Vagina (tissue), 2 donors: ENCODE data around the gene ADAM23. TPM values are rescaled to one million over a fixed set of nuclear protein-coding genes. Genes with fewer than 3 reads are reported as not detected.

ENCODE experiments used
- DNase-seq, 2 donors: peaks; one replicate each; pipeline ENCODE4 v3.0.0-alpha.2; 2017; ENCODE audit errors: extremely low spot score in 2 of 2
- H3K27ac ChIP-seq: fragments of 200-600 bp; sonication (generic); one replicate; pipeline ENCODE4 v1.5.1; 2019
- H3K27me3 ChIP-seq: fragments of 200-600 bp; sonication (generic); one replicate; pipeline ENCODE4 v1.5.1; 2019
- H3K36me3 ChIP-seq, 2 donors: fragments of 200-600 bp; sonication (generic); one replicate each; pipeline ENCODE4 v1.5.1; 2017 to 2019
- H3K4me1 ChIP-seq: fragments of 200-600 bp; sonication (generic); one replicate; pipeline ENCODE4 v1.5.1; 2019
- H3K4me3 ChIP-seq, 2 donors: fragments of 200-600 bp; sonication (generic); 1 replicate in 1 of 2; 2 replicates in 1 of 2; pipeline ENCODE4 v1.5.1; 2016 to 2019
- H3K9me3 ChIP-seq: fragments of 200-600 bp; sonication (generic); one replicate; pipeline ENCODE4 v1.5.1; 2019
- CTCF ChIP-seq, 3 experiments: fragments of 450-650 bp in 2 of 3; fragments of 200-600 bp in 1 of 3; sonication (generic) in 1 of 3; IDR thresholded peaks; one replicate each; pipeline ENCODE4 v1.5.1; 2017 to 2019; ENCODE audit warnings: antibody characterized with exemption in 3 of 3, mild to moderate bottlenecking in 2 of 3, moderate library complexity in 2 of 3
- POLR2A ChIP-seq, 2 donors: fragments of 450-650 bp; IDR thresholded peaks; one replicate each; pipeline ENCODE4 v1.6.1; 2017; ENCODE audit warnings: antibody characterized with exemption in 2 of 2, mild to moderate bottlenecking in 2 of 2, moderate library complexity in 2 of 2
- POLR2AphosphoS5 ChIP-seq, 2 donors: sonication (generic); formaldehyde crosslinking; IDR thresholded peaks; one replicate each; pipeline ENCODE4 v1.9.0; 2017; ENCODE audit warnings: antibody characterized with exemption in 2 of 2, mild to moderate bottlenecking in 2 of 2, low read depth in 1 of 2; ENCODE audit not compliant: insufficient read depth in 1 of 2
- intact Hi-C: fragments of 100-400 bp; cut with DNase I; formaldehyde crosslinking; loops from one replicate; pipeline ENCODE4 v1.15.1; 2023
- total RNA-seq: library from RNA; depleted of rRNA; stranded (reverse); fragments of >200 nt; gene quantifications from one replicate; pipeline ENCODE4 v1.2.3, GENCODE V29; 2016

Gene ADAM23
- total RNA-seq, 1 donor from 2014 or later: 5.2 TPM

- H3K36me3 ChIP-seq: no peaks in the 10 kb centered on the region
- H3K4me1 ChIP-seq: no peaks in the 10 kb centered on the region
- intact Hi-C loops: no loop called here
- H3K9me3 ChIP-seq: no peaks in the 10 kb centered on the region
- no peak overlapping the region for H3K27ac ChIP-seq
- no peak overlapping the region for H3K4me3 ChIP-seq
- TF ChIP-seq CTCF (IDR thresholded peaks at IDR 0.05): no peak
- no peak for TF ChIP-seq POLR2A (IDR thresholded peaks at IDR 0.05)
- no peak for TF ChIP-seq POLR2AphosphoS5 (IDR thresholded peaks at IDR 0.05; ENCODE audit: insufficient read depth in 1 of 2, low read depth in 1 of 2)
- H3K27me3 ChIP-seq: no peaks in the 10 kb centered on the region
- no peak for DNase-seq
Measured at GRCh38 chr2:206424134-206424533, 19.2 kb upstream of the ADAM23 start.

GRCh38 chr2:206428783-206429182 is 14.5 kb upstream of the ADAM23 start:
- H3K4me1 ChIP-seq: no peaks in the 10 kb centered on the region
- no peaks in the 10 kb centered on the region for H3K36me3 ChIP-seq
- intact Hi-C loops: no loop called here
- no peaks in the 10 kb centered on the region for H3K9me3 ChIP-seq
- no peak for DNase-seq
- H3K27me3 ChIP-seq: no peaks in the 10 kb centered on the region
- no peak for TF ChIP-seq CTCF (IDR thresholded peaks at IDR 0.05)
- no peak for TF ChIP-seq POLR2AphosphoS5 (IDR thresholded peaks at IDR 0.05; ENCODE audit: insufficient read depth in 1 of 2, low read depth in 1 of 2)
- TF ChIP-seq POLR2A (IDR thresholded peaks at IDR 0.05): no peak
- H3K4me3 ChIP-seq: no peak overlapping the region
- no peak overlapping the region for H3K27ac ChIP-seq

GRCh38 chr2:206430452-206430851 is 12.9 kb upstream of the ADAM23 start:
- no peak for DNase-seq
- Histone ChIP-seq H3K4me1 (no peaks in the 10 kb centered on the region), H3K9me3 (no peaks in the 10 kb centered on the region), H3K27ac (no peak overlapping the region), H3K27me3 (no peaks in the 10 kb centered on the region), H3K36me3 (no peaks in the 10 kb centered on the region), H3K4me3 (no peak overlapping the region)
- intact Hi-C loops: no loop called here
- no peak for TF ChIP-seq POLR2AphosphoS5 (IDR thresholded peaks at IDR 0.05; ENCODE audit: insufficient read depth in 1 of 2, low read depth in 1 of 2)
- TF ChIP-seq POLR2A (IDR thresholded peaks at IDR 0.05): no peak
- TF ChIP-seq CTCF (IDR thresholded peaks at IDR 0.05): no peak

DNA sequence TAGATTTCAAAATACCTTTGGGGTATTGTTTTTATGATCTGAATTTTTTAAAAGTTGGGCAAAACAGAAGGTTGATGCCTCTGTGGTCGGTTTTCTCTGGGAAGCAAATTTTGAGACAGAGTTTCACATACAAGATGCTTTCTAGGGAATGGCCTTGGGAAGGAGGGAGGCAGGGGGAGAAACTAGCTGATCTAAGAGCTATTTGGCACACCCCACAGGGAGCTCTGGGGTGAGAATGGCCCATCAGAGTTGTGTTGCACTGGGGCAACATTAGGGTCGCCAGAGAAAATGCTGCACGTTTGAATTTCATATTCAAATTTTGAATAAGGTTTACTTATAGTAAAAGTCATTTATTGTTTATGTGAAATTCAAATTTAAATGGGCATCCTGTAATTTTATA is 11.9 kb upstream of the ADAM23 start:
- Histone ChIP-seq H3K27ac (no peak overlapping the region), H3K9me3 (no peaks in the 10 kb centered on the region), H3K27me3 (no peaks in the 10 kb centered on the region), H3K36me3 (no peaks in the 10 kb centered on the region), H3K4me1 (no peaks in the 10 kb centered on the region), H3K4me3 (no peak overlapping the region)
- TF ChIP-seq POLR2A (IDR thresholded peaks at IDR 0.05) (no peak), CTCF (IDR thresholded peaks at IDR 0.05) (no peak), POLR2AphosphoS5 (IDR thresholded peaks at IDR 0.05; ENCODE audit: insufficient read depth in 1 of 2, low read depth in 1 of 2) (no peak)
- DNase-seq: no peak
- intact Hi-C loops: no loop called here

DNA sequence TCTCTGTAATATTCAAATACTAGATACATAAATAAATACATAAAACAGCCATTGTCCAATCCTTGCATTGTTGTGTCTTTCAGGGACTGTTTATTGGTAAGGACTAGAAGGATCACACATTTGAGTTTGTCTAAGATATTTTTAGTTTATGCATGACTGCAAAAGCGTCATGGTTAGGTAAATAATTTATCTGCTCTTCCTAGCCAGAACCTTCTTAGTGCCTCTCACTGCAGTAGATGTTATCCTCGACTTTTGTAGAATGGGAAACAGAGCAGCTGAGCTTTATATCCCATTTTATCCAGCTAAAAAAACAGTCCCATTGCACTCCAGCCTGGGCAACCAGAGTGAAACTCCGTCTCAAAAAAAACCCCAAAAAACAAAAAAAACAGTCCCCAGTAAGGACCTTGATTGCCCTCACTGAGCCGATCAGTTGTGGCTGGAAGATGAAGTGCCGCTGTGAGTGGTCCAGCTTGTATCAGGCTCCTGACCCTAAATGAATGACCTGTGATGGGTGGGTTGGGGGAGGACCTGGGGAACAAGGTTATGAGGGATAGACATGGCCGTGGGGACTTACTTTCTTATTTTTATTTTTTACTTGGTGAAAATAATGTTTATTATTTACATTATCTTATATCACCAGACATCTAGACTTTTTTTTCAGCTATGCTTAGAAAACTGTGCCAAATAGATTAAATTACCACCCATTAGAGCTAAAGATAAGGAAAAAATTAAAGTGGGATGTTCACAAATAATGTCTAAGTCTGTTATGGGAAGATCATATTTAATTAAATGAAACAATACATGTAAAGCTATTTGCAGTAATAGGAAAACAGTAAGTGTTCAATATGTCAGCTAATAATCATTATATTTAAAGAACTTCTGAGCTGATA is 10.9 kb upstream of the ADAM23 start:
- no peaks in the 10 kb centered on the region for H3K27me3 ChIP-seq
- H3K4me3 ChIP-seq: no peak overlapping the region
- no peak overlapping the region for H3K27ac ChIP-seq
- H3K36me3 ChIP-seq: no peaks in the 10 kb centered on the region
- TF ChIP-seq POLR2AphosphoS5 (IDR thresholded peaks at IDR 0.05; ENCODE audit: insufficient read depth in 1 of 2, low read depth in 1 of 2) (no peak), CTCF (IDR thresholded peaks at IDR 0.05) (no peak), POLR2A (IDR thresholded peaks at IDR 0.05) (no peak)
- no peaks in the 10 kb centered on the region for H3K4me1 ChIP-seq
- DNase-seq: no peak
- H3K9me3 ChIP-seq: no peaks in the 10 kb centered on the region
- intact Hi-C loops: no loop called here
